BJ (cell line): ENCODE data around the gene PLOD1. TPM values are rescaled to one million over a fixed set of nuclear protein-coding genes. Genes with fewer than 3 reads are reported as not detected.
A peak's percentile ranks its signal among the peaks of the same experiment; 100 is the strongest.
"Not testable (repeated sequence)": the region's sequence is repeated elsewhere in the genome, so short reads cannot be mapped to it uniquely, and the experiment has no call there.

Experiments used
- CTCF ChIA-PET: fragments of 350-600 bp; formaldehyde crosslinking; extraction: SDS; loops from one replicate; lab custom pipeline; 2021; ENCODE audit warnings: antibody characterized with exemption, inconsistent platforms; lab: Yijun Ruan, JAX
- POLR2A ChIA-PET: fragments of 300-600 bp; sonication (Branson Sonifier 250); formaldehyde crosslinking; extraction: SDS; loops from one replicate; lab custom pipeline; 2021; ENCODE audit warnings: antibody characterized with exemption; lab: Charles Lee
- DNase-seq: peaks from one replicate; pipeline ENCODE4 v3.0.0-alpha.2; 2011; ENCODE audit warnings: low read depth
- H3K27me3 ChIP-seq: 2 replicates; pipeline ENCODE4 v1.6.0; 2011; ENCODE audit warnings: low read length; ENCODE audit not compliant: control insufficient read depth, insufficient read depth
- H3K36me3 ChIP-seq: 2 replicates; pipeline ENCODE4 v1.5.1; 2011; ENCODE audit warnings: low read length; ENCODE audit not compliant: control insufficient read depth, insufficient read depth
- H3K4me3 ChIP-seq: 2 replicates; pipeline ENCODE4 v1.5.1; 2011; ENCODE audit warnings: low read depth, mild to moderate bottlenecking, control low read depth, low read length
- CTCF ChIP-seq: IDR thresholded peaks from 2 replicates; pipeline ENCODE4 v1.5.1; 2011; ENCODE audit warnings: low read depth, mild to moderate bottlenecking, control low read depth, inconsistent platforms, low read length, moderate library complexity; ENCODE audit not compliant: insufficient read depth
- polyA plus RNA-seq: library from polyadenylated mRNA; depleted of rRNA; stranded (reverse); fragments of >200 nt; gene quantifications from 2 replicates; pipeline ENCODE4 v1.2.3, GENCODE V29; 2011

Gene PLOD1
- polyA plus RNA-seq, 1 experiment = 851 TPM

- Histone ChIP-seq H3K36me3 (peaks cover 21% of the 10 kb centered on the region), H3K27me3 (no peaks in the 10 kb centered on the region), H3K4me3 (no peak overlapping the region)
- DNase-seq = no peak
- no peak for TF ChIP-seq CTCF
- ChIA-PET POLR2A (no interaction called here), CTCF (no interaction called here)
These were observed 13.5 kb upstream of the PLOD1 start for GRCh38 chr1:11921022-11921421.

- peaks cover 16% of the 10 kb centered on the region for H3K36me3 ChIP-seq
- no peak for TF ChIP-seq CTCF
- CTCF ChIA-PET = no interaction called here
- H3K4me3 ChIP-seq = no peak overlapping the region
- no peaks in the 10 kb centered on the region for H3K27me3 ChIP-seq
- no peak for DNase-seq
- POLR2A ChIA-PET = no interaction called here
These were observed 11.3 kb upstream of the PLOD1 start for GRCh38 chr1:11923069-11923826.

- H3K36me3 ChIP-seq = peaks cover 16% of the 10 kb centered on the region
- DNase-seq = no peak
- CTCF ChIA-PET = no interaction called here
- H3K27me3 ChIP-seq = no peaks in the 10 kb centered on the region
- no peak overlapping the region; the same call in 1 of the 2 replicates for H3K4me3 ChIP-seq
- TF ChIP-seq CTCF = no peak
- POLR2A ChIA-PET = no interaction called here
These were observed 10.7 kb upstream of the PLOD1 start for GRCh38 chr1:11923827-11924113.

GRCh38 chr1:11924334-11925195, 10.0 kb upstream of the PLOD1 start:
- no peak for DNase-seq
- Histone ChIP-seq H3K4me3 (peak overlapping the region; percentile 49), H3K27me3 (no peaks in the 10 kb centered on the region), H3K36me3 (peaks cover 13% of the 10 kb centered on the region)
- CTCF ChIA-PET = no interaction called here
- TF ChIP-seq CTCF = no peak
- POLR2A ChIA-PET = interaction anchor here (0.6 kb wide), 1 partner anchor 17 kb away, joined by 10 read pairs; no protein-coding TSS in a partner anchor

- CTCF ChIA-PET, DNase-seq, H3K27me3 ChIP-seq: not testable (repeated sequence)
- Histone ChIP-seq H3K4me3 (peak overlapping the region; percentile 49), H3K36me3 (peaks cover 12% of the 10 kb centered on the region)
- POLR2A ChIA-PET = interaction anchor here (0.6 kb wide), 1 partner anchor 18 kb away, joined by 10 read pairs; no protein-coding TSS in a partner anchor
These were observed 9.2 kb upstream of the PLOD1 start for GRCh38 chr1:11925196-11925937.
